D721Med (cell line): ENCODE data around the gene FRMD5.

Experiments used
- DNase-seq: peaks from one replicate; pipeline ENCODE4 v3.0.0; 2011; ENCODE audit warnings: low spot score; ENCODE audit not compliant: insufficient read length
- FAIRE-seq: peaks from 2 replicates; lab custom pipeline; 2011; peaks lifted over from hg19 to GRCh38; lab: Jason Lieb, UNC
- CTCF ChIP-seq: IDR thresholded peaks from 2 replicates; pipeline ENCODE4 v1.5.1; 2012; ENCODE audit warnings: mild to moderate bottlenecking, control low read depth; ENCODE audit not compliant: insufficient read depth; ENCODE audit errors: missing control alignments

The FRMD5 gene

GRCh38 chr15:44087578-44088465, 107.2 kb downstream of the FRMD5 start:
- TF ChIP-seq CTCF = no peak
- no peak for DNase-seq
- FAIRE-seq = no peak

GRCh38 chr15:44084770-44085169, 110.3 kb downstream of the FRMD5 start:
- no peak for FAIRE-seq
- no peak for DNase-seq
- no peak for TF ChIP-seq CTCF

- TF ChIP-seq CTCF = no peak
- DNase-seq (no peak), FAIRE-seq (no peak)
Measured at GRCh38 chr15:44084171-44084570, 110.9 kb downstream of the FRMD5 start.

- FAIRE-seq (no peak), DNase-seq (no peak)
- no peak for TF ChIP-seq CTCF
Measured at GRCh38 chr15:44082558-44083157, 112.4 kb downstream of the FRMD5 start.

GRCh38 chr15:44081026-44082013, 113.8 kb downstream of the FRMD5 start:
- no peak for FAIRE-seq

GRCh38 chr15:44075535-44075934, 119.5 kb downstream of the FRMD5 start:
- no peak for FAIRE-seq
- TF ChIP-seq CTCF = no peak
- DNase-seq = no peak

More at GRCh38 chr15:44081026-44082013, 113.8 kb downstream of the FRMD5 start:
- no peak for TF ChIP-seq CTCF
- no peak for DNase-seq
